HFFc6 (cell line): Measurements from ENCODE around the gene AGPAT4. TPM values are rescaled to one million over a fixed set of nuclear protein-coding genes. Genes with fewer than 3 reads are reported as not detected.

ENCODE experiments used
- DNase-seq: peaks from one replicate; pipeline ENCODE4 v3.0.0-alpha.2; 2018
- H3K27ac Mint-ChIP-seq: 2 replicates; pipeline ENCODE4 v1.8.0; 2020; ENCODE audit warnings: mild to moderate bottlenecking, mixed read lengths
- H3K27me3 Mint-ChIP-seq: 2 replicates; pipeline ENCODE4 v1.8.0; 2021; ENCODE audit warnings: mild to moderate bottlenecking, moderate library complexity, mixed read lengths; ENCODE audit not compliant: insufficient read depth
- H3K36me3 Mint-ChIP-seq: 2 replicates; pipeline ENCODE4 v1.8.0; 2021; ENCODE audit warnings: low read depth, mixed read lengths
- H3K4me1 Mint-ChIP-seq: 2 replicates; pipeline ENCODE4 v1.8.0; 2020; ENCODE audit warnings: low read depth, mixed read lengths
- H3K4me3 Mint-ChIP-seq: 2 replicates; pipeline ENCODE4 v1.8.0; 2020; ENCODE audit warnings: mild to moderate bottlenecking, moderate library complexity, mixed read lengths
- H3K9me3 Mint-ChIP-seq: 2 replicates; pipeline ENCODE4 v1.8.0; 2020; ENCODE audit warnings: mild to moderate bottlenecking, mixed read lengths
- CTCF ChIP-seq: fragments of 200-600 bp; sonication (generic); IDR thresholded peaks from 2 replicates; pipeline ENCODE4 v1.5.0; 2021; ENCODE audit warnings: antibody characterized with exemption, mild to moderate bottlenecking
- total RNA-seq, 6 experiments: library from RNA; stranded (reverse); fragmentation: NEBNext Ultra II Directional; extraction: Animal tissue kit (Norgen Biotek cat#: 25700); gene quantifications; 2 replicates in 1 of 6; 3 replicates in 5 of 6; pipeline ENCODE4 v1.2.3, GENCODE V29; 2021

The AGPAT4 gene
- total RNA-seq, 6 experiments from 2014 or later: 2.3 to 4.0 (median 2.7) TPM

- DNase-seq: no peak
- no peak overlapping the region for H3K4me3 Mint-ChIP-seq
- no peaks in the 10 kb centered on the region; the same call in 1 of the 2 replicates for H3K27me3 Mint-ChIP-seq
- H3K9me3 Mint-ChIP-seq: no peaks in the 10 kb centered on the region
- peaks cover 33% of the 10 kb centered on the region for H3K36me3 Mint-ChIP-seq
- H3K4me1 Mint-ChIP-seq: peaks cover 20% of the 10 kb centered on the region
- no peak overlapping the region for H3K27ac Mint-ChIP-seq
- TF ChIP-seq CTCF: no peak
Measured at GRCh38 chr6:161132384-161132783, 141.5 kb downstream of the AGPAT4 start.

- H3K36me3 Mint-ChIP-seq: peaks cover 40% of the 10 kb centered on the region
- H3K4me3 Mint-ChIP-seq: no peak overlapping the region
- DNase-seq: no peak
Measured at GRCh38 chr6:161130967-161131766, 142.7 kb downstream of the AGPAT4 start.

DNA sequence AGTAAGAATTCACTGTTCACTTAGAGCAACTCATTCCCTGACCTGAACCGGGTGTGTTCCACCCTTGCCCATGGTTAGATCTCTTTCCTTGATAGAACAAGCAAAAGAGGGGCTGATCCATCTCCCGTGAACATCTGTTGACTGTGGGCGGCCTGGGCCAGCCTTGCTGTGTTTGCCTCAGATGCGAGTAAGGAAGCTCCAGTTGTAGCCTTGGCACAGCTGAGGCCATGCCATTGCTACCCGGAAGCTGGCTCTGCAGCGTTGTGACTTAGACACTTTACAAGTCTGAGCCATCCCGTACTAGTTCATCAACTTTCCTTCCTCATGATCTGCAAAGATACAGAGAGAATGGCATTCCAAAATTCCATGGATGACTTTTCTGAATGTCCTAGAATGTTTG, 143.3 kb downstream of the AGPAT4 start:
- DNase-seq: no peak
- Mint-ChIP-seq H3K4me1 (peaks cover 21% of the 10 kb centered on the region), H3K27ac (no peak overlapping the region), H3K4me3 (no peak overlapping the region), H3K9me3 (no peaks in the 10 kb centered on the region), H3K27me3 (no peaks in the 10 kb centered on the region), H3K36me3 (peaks cover 46% of the 10 kb centered on the region)
- no peak for TF ChIP-seq CTCF

More at GRCh38 chr6:161130967-161131766, 142.7 kb downstream of the AGPAT4 start:
- peaks cover 21% of the 10 kb centered on the region for H3K4me1 Mint-ChIP-seq
- no peak for TF ChIP-seq CTCF
- H3K27ac Mint-ChIP-seq: no peak overlapping the region
- H3K27me3 Mint-ChIP-seq: no peaks in the 10 kb centered on the region
- no peaks in the 10 kb centered on the region for H3K9me3 Mint-ChIP-seq

GRCh38 chr6:161128680-161129196, 145.1 kb downstream of the AGPAT4 start:
- Mint-ChIP-seq H3K9me3 (peaks cover 12% of the 10 kb centered on the region), H3K4me1 (peaks cover 21% of the 10 kb centered on the region), H3K36me3 (peaks cover 58% of the 10 kb centered on the region), H3K27ac (peak overlapping the region; percentile 77), H3K27me3 (no peaks in the 10 kb centered on the region), H3K4me3 (no peak overlapping the region)
- no peak for TF ChIP-seq CTCF
- DNase-seq: peak; percentile 39

DNA sequence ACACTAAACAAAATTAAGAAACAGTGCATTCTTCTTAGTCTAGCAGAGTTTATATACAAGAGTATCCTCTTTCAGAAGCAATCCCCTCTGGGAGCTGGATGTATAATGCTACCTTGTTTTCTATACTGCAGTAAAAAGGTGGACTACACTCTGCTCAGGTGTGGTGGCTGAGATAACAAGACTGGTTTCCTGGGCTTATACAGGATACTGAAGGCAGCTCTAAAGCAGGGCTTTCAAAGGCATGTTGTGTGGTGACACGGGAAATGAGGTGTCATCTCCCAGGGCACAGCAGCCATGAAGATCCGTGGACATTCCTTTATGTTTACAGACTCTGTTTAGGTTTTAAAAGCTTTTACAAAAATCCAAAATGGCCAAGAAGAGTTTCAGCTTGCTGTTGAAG, 145.6 kb downstream of the AGPAT4 start:
- Mint-ChIP-seq H3K4me3 (no peak overlapping the region), H3K36me3 (peaks cover 64% of the 10 kb centered on the region), H3K4me1 (peaks cover 21% of the 10 kb centered on the region), H3K27me3 (no peaks in the 10 kb centered on the region), H3K9me3 (peaks cover 17% of the 10 kb centered on the region), H3K27ac (peak overlapping the region; percentile 77)
- TF ChIP-seq CTCF: no peak
- DNase-seq: no peak
